Measurements from ENCODE around the gene GANAB.
"Not testable (repeated sequence)": the region's sequence is repeated elsewhere in the genome, so short reads cannot be mapped to it uniquely, and the experiment has no call there.

The GANAB gene

DNA sequence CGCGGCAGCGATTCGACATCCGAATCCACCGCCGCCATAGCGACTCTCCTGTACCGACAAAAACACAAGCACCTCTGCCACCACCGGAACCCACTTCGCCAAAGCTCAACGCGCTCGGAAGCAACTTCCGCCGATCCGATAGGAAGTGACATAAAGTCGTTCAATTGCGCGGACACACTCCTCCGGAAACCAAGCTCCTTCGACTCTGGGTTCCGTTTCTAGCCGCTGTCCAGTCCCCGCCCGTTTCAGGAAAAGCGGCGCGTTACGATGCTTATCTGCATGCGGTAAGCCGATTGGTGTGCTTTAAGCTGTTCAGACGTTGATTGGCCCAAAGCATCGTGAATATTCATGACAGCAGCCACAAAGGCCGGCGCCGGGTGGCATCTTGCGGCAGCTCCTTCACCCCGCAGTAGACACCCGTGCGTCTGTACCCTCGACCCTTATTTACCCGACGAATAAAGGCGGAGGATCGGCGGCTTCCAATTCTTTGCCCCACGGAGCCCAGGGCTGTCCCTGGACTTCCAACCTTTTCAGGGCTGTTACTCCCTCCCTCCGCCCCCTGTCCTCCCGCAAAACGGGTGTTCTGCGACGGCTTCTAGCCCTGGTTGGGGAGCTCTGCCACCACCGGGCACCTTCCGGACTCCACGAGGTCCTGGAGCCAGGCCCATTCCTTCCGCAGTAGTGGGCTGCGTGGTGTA is 54.8 kb downstream of the GANAB start, which contains the start of gene TUT1:
TUT1 (minus strand) TSS at position 76 of the 698 bp plus-strand sequence; CDS start at position 38, 38 bp downstream.
- CTCF ChIA-PET, result interaction anchor here (0.7 to 2.2 kb wide), 14 partner anchors 9 to 195 kb away, joined by 3 to 16 read pairs (median 3); partner anchors contain the start of gene MTA2
- peak; percentile 87 for DNase-seq (ENCODE audit: extremely low spot score)
- TF ChIP-seq LEF1 (IDR thresholded peaks at IDR 0.05; ENCODE audit: borderline replicate concordance) (no peak), NFRKB (IDR thresholded peaks at IDR 0.05) (peak; percentile 56; the same call in 1 of the 2 replicates), HDGF (IDR thresholded peaks at IDR 0.05; ENCODE audit: borderline replicate concordance) (no peak), TARDBP (IDR thresholded peaks at IDR 0.05) (no peak), CTBP1 (IDR thresholded peaks at IDR 0.05; ENCODE audit: borderline replicate concordance) (peak; percentile 96), SP1 (IDR thresholded peaks at IDR 0.05) (no peak), BHLHE40 (IDR thresholded peaks at IDR 0.05; ENCODE audit: borderline replicate concordance) (no peak), FOXK2 (IDR thresholded peaks at IDR 0.05) (no peak), FOXA1 (IDR thresholded peaks at IDR 0.05) (no peak), ZNF384 (IDR thresholded peaks at IDR 0.05) (no peak), ARNT (IDR thresholded peaks at IDR 0.05) (no peak; the same call in 1 of the 2 replicates), L3MBTL2 (conservative IDR thresholded peaks at IDR 0.05) (peak; percentile 45; the same call in 1 of the 2 replicates), ELF4 (IDR thresholded peaks at IDR 0.05) (peak; percentile 77), FOXM1 (IDR thresholded peaks at IDR 0.05; ENCODE audit: borderline replicate concordance) (no peak), SUZ12 (IDR thresholded peaks at IDR 0.05) (no peak)
- TF ChIP-seq, protein P1, sequence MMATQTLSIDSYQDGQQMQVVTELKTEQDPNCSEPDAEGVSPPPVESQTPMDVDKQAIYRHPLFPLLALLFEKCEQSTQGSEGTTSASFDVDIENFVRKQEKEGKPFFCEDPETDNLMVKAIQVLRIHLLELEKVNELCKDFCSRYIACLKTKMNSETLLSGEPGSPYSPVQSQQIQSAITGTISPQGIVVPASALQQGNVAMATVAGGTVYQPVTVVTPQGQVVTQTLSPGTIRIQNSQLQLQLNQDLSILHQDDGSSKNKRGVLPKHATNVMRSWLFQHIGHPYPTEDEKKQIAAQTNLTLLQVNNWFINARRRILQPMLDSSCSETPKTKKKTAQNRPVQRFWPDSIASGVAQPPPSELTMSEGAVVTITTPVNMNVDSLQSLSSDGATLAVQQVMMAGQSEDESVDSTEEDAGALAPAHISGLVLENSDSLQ (IDR thresholded peaks at IDR 0.05), result peak; percentile 90
- POLR2A ChIA-PET, result interaction anchor here (0.7 to 5.8 kb wide), 50 partner anchors 9 to 266 kb away, joined by 3 to 168 read pairs (median 6); partner anchors contain the start of genes AHNAK, B3GAT3, BSCL2 and C11orf98

DNA sequence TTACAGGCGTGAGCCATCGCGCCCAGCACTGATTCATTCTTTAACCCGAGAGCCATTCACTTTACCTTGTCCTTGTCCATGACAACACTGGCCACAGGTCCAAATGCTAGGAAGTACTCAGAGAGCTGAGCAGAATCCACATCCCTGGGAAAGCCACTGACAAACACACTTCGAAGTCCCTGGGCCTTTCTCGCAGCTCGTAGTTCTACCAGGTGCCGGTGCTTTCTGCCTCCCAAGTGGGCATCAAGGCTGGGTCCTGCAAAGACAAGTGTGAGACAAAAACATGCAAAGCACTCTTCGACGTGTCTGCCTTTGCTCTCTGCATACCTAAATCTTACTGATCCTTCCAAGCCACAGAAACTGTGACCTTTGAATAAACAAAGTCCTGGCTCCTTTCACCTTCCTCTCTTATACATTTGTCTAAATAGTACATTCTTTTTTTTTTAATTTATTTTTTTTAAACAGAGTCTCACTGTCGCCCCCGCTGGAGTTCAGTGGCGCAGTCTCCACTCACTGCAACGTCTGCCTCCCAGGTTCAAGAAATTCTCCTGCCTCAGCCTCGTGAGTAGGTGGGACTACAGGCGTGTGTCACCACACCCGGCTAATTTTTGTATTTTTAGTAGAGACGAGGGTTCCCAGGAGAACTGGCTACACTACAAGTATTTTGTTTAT is 57.3 kb downstream of the GANAB start:
- no peak for DNase-seq (ENCODE audit: extremely low spot score)
- ChIA-PET CTCF (no interaction called here), POLR2A (interaction anchor here (0.6 to 1.5 kb wide), 8 partner anchors 14 to 521 kb away, joined by 3 to 5 read pairs (median 3); partner anchors contain the start of genes EEF1G and HNRNPUL2)
- no peak for TF ChIP-seq L3MBTL2 (conservative IDR thresholded peaks at IDR 0.05)
- TF ChIP-seq ZNF384 (IDR thresholded peaks at IDR 0.05), result peak; percentile 79

DNA sequence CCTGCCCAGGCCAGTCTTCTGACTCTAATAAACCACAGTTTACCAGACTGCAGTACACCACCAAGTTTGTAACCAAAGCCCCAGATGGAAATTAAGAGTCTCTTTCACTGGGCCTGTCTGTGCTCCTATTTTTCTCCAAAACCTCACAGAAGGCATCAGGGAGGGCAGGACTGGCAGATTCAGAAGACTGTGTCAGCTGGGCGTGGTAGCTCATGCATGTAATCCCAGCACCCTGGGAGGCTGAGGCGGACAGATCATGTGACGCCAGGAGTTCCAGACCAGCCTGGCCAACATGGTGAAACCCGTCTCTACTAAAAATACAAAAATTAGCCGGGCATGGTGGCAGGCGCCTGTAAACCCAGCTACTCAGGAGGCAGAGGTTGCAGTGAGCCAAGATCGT is 61.1 kb downstream of the GANAB start:
- DNase-seq (ENCODE audit: extremely low spot score); CTCF ChIA-PET: not testable (repeated sequence)
- POLR2A ChIA-PET, result interaction anchor here (1.3 to 2.5 kb wide), 2 partner anchors 11 to 13 kb away, joined by 5 to 18 read pairs; partner anchors contain the start of gene EEF1G

DNA sequence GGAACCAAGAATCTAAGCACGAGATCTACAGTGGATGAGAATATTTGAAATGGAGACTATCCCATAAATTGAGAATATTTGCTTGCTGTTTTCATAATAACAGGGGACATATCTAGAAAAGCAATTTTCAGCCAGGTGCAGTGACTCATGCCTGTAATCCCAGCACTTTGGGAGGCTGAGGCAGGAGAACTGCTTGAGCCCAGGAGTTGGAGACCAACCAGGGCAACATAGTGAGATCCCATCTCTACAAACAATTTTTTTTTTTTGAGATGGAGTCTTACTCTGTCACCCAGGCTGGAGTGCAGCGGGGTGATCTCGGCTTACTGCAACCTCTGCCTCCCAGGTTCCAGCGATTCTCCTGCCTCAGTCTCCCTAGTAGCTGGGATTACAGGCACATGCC is 64.7 kb downstream of the GANAB start:
- DNase-seq (ENCODE audit: extremely low spot score), result not testable (repeated sequence)
- ChIA-PET CTCF (interaction anchor here (1.2 kb wide), 1 partner anchor 187 kb away, joined by 5 read pairs; no protein-coding TSS in a partner anchor), POLR2A (interaction anchor here (1.8 to 10.8 kb wide), 3 partner anchors 8 to 71 kb away, joined by 4 to 168 read pairs (median 8); partner anchors contain the start of genes EEF1G, INTS5 and TUT1)

DNA sequence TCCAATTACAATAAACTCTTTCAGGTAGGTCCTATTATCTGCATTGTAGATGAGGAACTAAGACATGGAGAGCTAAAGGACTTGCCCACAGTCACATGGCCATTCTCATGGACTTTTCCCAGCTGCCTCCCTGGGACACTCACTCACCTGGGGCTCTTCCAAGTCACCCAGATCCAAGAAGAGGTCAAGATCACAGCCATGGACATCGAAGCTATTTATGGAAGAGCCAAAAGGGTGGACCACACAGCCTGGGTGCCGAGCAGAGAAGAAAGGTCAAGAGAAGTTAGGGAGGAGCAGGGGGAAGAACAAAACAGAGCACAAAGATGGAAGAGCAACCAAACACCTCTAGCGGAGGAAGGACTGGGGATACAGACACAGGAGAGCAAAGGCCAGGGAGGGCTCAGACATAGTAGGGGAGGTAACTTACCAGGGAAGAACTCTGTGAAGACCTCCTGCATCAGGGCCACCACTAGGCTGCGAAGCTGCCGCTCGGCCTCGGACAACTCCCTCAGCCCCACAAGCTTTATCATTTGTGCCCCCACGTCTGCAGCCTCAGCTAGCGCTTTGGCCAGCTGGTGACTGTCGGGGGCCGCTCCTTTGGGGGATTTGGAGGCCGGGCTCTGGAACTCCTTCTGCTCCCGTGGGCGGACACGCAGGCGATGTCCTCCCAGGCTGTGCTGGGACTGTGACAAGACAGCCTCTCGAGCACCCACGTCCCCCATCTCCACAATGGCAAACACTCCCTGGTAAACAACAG is 65.3 kb downstream of the GANAB start:
- ChIA-PET CTCF (no interaction called here), POLR2A (interaction anchor here (0.9 to 10.8 kb wide), 3 partner anchors 12 to 146 kb away, joined by 3 to 168 read pairs (median 4); partner anchors contain the start of genes HNRNPUL2, INTS5 and TUT1)
- no peak for TF ChIP-seq L3MBTL2 (conservative IDR thresholded peaks at IDR 0.05)
- TF ChIP-seq NFRKB (IDR thresholded peaks at IDR 0.05), result no peak
- TF ChIP-seq TARDBP (IDR thresholded peaks at IDR 0.05), result no peak
- no peak for TF ChIP-seq CTBP1 (IDR thresholded peaks at IDR 0.05; ENCODE audit: borderline replicate concordance)
- TF ChIP-seq FOXA1 (IDR thresholded peaks at IDR 0.05), result no peak
- no peak for TF ChIP-seq BHLHE40 (IDR thresholded peaks at IDR 0.05; ENCODE audit: borderline replicate concordance)
- TF ChIP-seq SUZ12 (IDR thresholded peaks at IDR 0.05), result no peak
- no peak for TF ChIP-seq ELF4 (IDR thresholded peaks at IDR 0.05)
- TF ChIP-seq ZNF384 (IDR thresholded peaks at IDR 0.05), result no peak
- no peak for TF ChIP-seq HDGF (IDR thresholded peaks at IDR 0.05; ENCODE audit: borderline replicate concordance)
- no peak for TF ChIP-seq ARNT (IDR thresholded peaks at IDR 0.05)
- no peak for TF ChIP-seq FOXM1 (IDR thresholded peaks at IDR 0.05; ENCODE audit: borderline replicate concordance)
- TF ChIP-seq SP1 (IDR thresholded peaks at IDR 0.05), result no peak
- TF ChIP-seq FOXK2 (IDR thresholded peaks at IDR 0.05), result no peak
- no peak for TF ChIP-seq LEF1 (IDR thresholded peaks at IDR 0.05; ENCODE audit: borderline replicate concordance)
- TF ChIP-seq, protein P1 (IDR thresholded peaks at IDR 0.05), result no peak
- DNase-seq (ENCODE audit: extremely low spot score), result no peak

DNA sequence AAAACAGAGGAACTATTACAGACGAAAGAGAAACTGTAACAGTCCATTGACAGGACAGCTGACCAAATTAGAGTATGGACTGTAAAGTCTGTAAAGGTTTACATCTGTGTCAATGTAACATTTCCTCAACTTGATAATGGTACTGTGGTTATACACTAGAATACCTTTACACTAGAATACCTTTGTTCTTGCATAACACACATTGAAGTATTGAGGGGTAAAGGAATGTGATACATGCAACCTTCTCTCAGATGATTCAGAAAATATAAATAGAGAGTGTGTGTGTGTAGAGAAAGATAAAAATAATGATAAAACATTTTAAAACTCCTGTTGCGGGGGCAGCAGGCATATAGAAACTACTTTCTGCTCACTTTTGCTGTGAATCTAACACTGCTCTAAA is 67.2 kb downstream of the GANAB start:
- POLR2A ChIA-PET, result interaction anchor here (1.2 to 10.8 kb wide), 2 partner anchors 14 to 92 kb away, joined by 4 to 168 read pairs; partner anchors contain the start of genes TUT1 and UQCC3
- CTCF ChIA-PET, result no interaction called here
- no peak for DNase-seq (ENCODE audit: extremely low spot score)
- TF ChIP-seq L3MBTL2 (conservative IDR thresholded peaks at IDR 0.05) (no peak), FOXK2 (IDR thresholded peaks at IDR 0.05) (no peak), FOXM1 (IDR thresholded peaks at IDR 0.05; ENCODE audit: borderline replicate concordance) (no peak)

Data from HEK293T (cell line).